Suprapubic skin (tissue), 4 donors: ENCODE measurements around the gene TSSC4. TPM values are rescaled to one million over a fixed set of nuclear protein-coding genes. Genes with fewer than 3 reads are reported as not detected.

Experiments used
- DNase-seq, 2 donors: peaks; one replicate each; pipeline ENCODE4 v3.0.0-alpha.2; 2019; ENCODE audit warnings: low spot score in 2 of 2
- H3K27ac ChIP-seq: fragments of 200-600 bp; sonication (generic); one replicate; pipeline ENCODE4 v1.5.1; 2019
- H3K27me3 ChIP-seq: fragments of 200-600 bp; sonication (generic); one replicate; pipeline ENCODE4 v1.5.1; 2019
- H3K36me3 ChIP-seq: fragments of 200-600 bp; sonication (generic); one replicate; pipeline ENCODE4 v1.5.1; 2019
- H3K4me1 ChIP-seq: fragments of 200-600 bp; sonication (generic); one replicate; pipeline ENCODE4 v1.5.1; 2019
- H3K4me3 ChIP-seq: fragments of 200-600 bp; sonication (generic); one replicate; pipeline ENCODE4 v1.5.1; 2019; ENCODE audit warnings: mild to moderate bottlenecking
- H3K9me3 ChIP-seq: fragments of 200-600 bp; sonication (generic); one replicate; pipeline ENCODE4 v1.5.1; 2019
- CTCF ChIP-seq, 2 donors: fragments of 200-600 bp in 1 of 2; fragments of 450-650 bp in 1 of 2; sonication (generic) in 1 of 2; IDR thresholded peaks; one replicate each; pipeline ENCODE4 v1.5.1; 2016 to 2019; ENCODE audit warnings: antibody characterized with exemption in 2 of 2, mild to moderate bottlenecking in 1 of 2, moderate library complexity in 1 of 2
- EP300 ChIP-seq: sonication (generic); formaldehyde crosslinking; IDR thresholded peaks from one replicate; pipeline ENCODE4 v1.6.1; 2017; ENCODE audit warnings: antibody characterized with exemption
- POLR2A ChIP-seq, 2 donors: fragments of 450-650 bp; IDR thresholded peaks; one replicate each; pipeline ENCODE4 v1.6.1; 2017; ENCODE audit warnings: antibody characterized with exemption in 2 of 2, mild to moderate bottlenecking in 2 of 2, moderate library complexity in 2 of 2
- POLR2AphosphoS5 ChIP-seq, 3 donors: sonication (generic); formaldehyde crosslinking; IDR thresholded peaks; one replicate each; pipeline ENCODE4 v1.6.1; 2017; ENCODE audit warnings: antibody characterized with exemption in 3 of 3
- WGBS: methylation state at CpG from one replicate; pipeline ENCODE4 v1.1.5; 2018; 5-methylcytosine and 5-hydroxymethylcytosine counted together
- total RNA-seq, 4 donors: library from RNA; depleted of rRNA; stranded (reverse); fragments of >200 nt; gene quantifications; one replicate each; pipeline ENCODE4 v1.1.0, GENCODE V29; 2016

The TSSC4 gene
- total RNA-seq, 4 donors from 2014 or later: 25.7 to 60.9 (median 51.4) TPM

- Histone ChIP-seq H3K4me3 (no peak overlapping the region), H3K36me3 (no peaks in the 10 kb centered on the region), H3K9me3 (no peaks in the 10 kb centered on the region), H3K27me3 (peaks cover 9% of the 10 kb centered on the region), H3K27ac (no peak overlapping the region), H3K4me1 (peaks cover 2% of the 10 kb centered on the region)
- no peak for DNase-seq
- WGBS: 40% methylated on average over 2 of the region's 15 CpGs
- TF ChIP-seq POLR2A (IDR thresholded peaks at IDR 0.05) (no peak), CTCF (IDR thresholded peaks at IDR 0.05) (no peak), POLR2AphosphoS5 (IDR thresholded peaks at IDR 0.05) (no peak), EP300 (no peak)
Measured at GRCh38 chr11:2432171-2432621, 31.6 kb downstream of the TSSC4 start.

GRCh38 chr11:2432628-2433071 is 32.1 kb downstream of the TSSC4 start:
- no peak for DNase-seq
- Histone ChIP-seq H3K27ac (no peak overlapping the region), H3K4me3 (no peak overlapping the region), H3K4me1 (no peaks in the 10 kb centered on the region), H3K36me3 (no peaks in the 10 kb centered on the region), H3K9me3 (no peaks in the 10 kb centered on the region), H3K27me3 (peaks cover 13% of the 10 kb centered on the region)
- WGBS: 97% methylated on average over 6 of the region's 13 CpGs
- TF ChIP-seq EP300 (no peak), POLR2AphosphoS5 (IDR thresholded peaks at IDR 0.05) (no peak), POLR2A (IDR thresholded peaks at IDR 0.05) (no peak), CTCF (IDR thresholded peaks at IDR 0.05) (no peak)

GRCh38 chr11:2433106-2433925 is 32.8 kb downstream of the TSSC4 start:
- H3K4me1 ChIP-seq: no peaks in the 10 kb centered on the region
- TF ChIP-seq POLR2AphosphoS5 (IDR thresholded peaks at IDR 0.05): no peak
- no peak for TF ChIP-seq EP300
- no peak for TF ChIP-seq POLR2A (IDR thresholded peaks at IDR 0.05)
- TF ChIP-seq CTCF (IDR thresholded peaks at IDR 0.05): no peak
- H3K9me3 ChIP-seq: no peaks in the 10 kb centered on the region
- peak in 1 of 2 donors; percentile 48 for DNase-seq
- H3K4me3 ChIP-seq: no peak overlapping the region
- H3K27ac ChIP-seq: no peak overlapping the region
- peaks cover 14% of the 10 kb centered on the region for H3K27me3 ChIP-seq
- no peaks in the 10 kb centered on the region for H3K36me3 ChIP-seq
- WGBS: 95% methylated on average over 13 of the region's 22 CpGs

- WGBS: 83% methylated on average over 8 of the region's 8 CpGs
- Histone ChIP-seq H3K9me3 (no peaks in the 10 kb centered on the region), H3K27ac (no peak overlapping the region), H3K27me3 (peaks cover 14% of the 10 kb centered on the region), H3K4me1 (no peaks in the 10 kb centered on the region), H3K36me3 (no peaks in the 10 kb centered on the region), H3K4me3 (no peak overlapping the region)
- DNase-seq: peak in 1 of 2 donors; percentile 28
- TF ChIP-seq POLR2A (IDR thresholded peaks at IDR 0.05) (no peak), POLR2AphosphoS5 (IDR thresholded peaks at IDR 0.05) (no peak), CTCF (IDR thresholded peaks at IDR 0.05) (no peak), EP300 (no peak)
Measured at GRCh38 chr11:2434008-2434407, 33.5 kb downstream of the TSSC4 start.

- peak in 1 of 2 donors; percentile 13 for DNase-seq
- no peaks in the 10 kb centered on the region for H3K4me1 ChIP-seq
- no peaks in the 10 kb centered on the region for H3K36me3 ChIP-seq
- peaks cover 14% of the 10 kb centered on the region for H3K27me3 ChIP-seq
- no peak overlapping the region for H3K4me3 ChIP-seq
- no peaks in the 10 kb centered on the region for H3K9me3 ChIP-seq
- WGBS: 75% methylated on average over 11 of the region's 11 CpGs
- TF ChIP-seq POLR2AphosphoS5 (IDR thresholded peaks at IDR 0.05) (no peak), CTCF (IDR thresholded peaks at IDR 0.05) (no peak), POLR2A (IDR thresholded peaks at IDR 0.05) (no peak), EP300 (no peak)
- H3K27ac ChIP-seq: no peak overlapping the region
Measured at GRCh38 chr11:2434506-2435255, 34.1 kb downstream of the TSSC4 start.
